Stimulated activated CD4-positive, alpha-beta T cell treated with anti-CD3 and anti-CD28 coated beads, Interleukin-2, amount 100 ng/mL, for 24 hours (primary cell): ENCODE results near the gene APOBEC3C.
A peak's percentile ranks its signal among the peaks of the same experiment; 100 is the strongest.
"Not testable (repeated sequence)": the region's sequence is repeated elsewhere in the genome, so short reads cannot be mapped to it uniquely, and the experiment has no call there.

Experiments used
- DNase-seq, 2 donors: peaks; one replicate each; pipeline ENCODE4 v3.0.0-alpha.2; 2020

APOBEC3C gene

GRCh38 chr22:38984224-38984623 lies 29.8 kb upstream of the APOBEC3C start:
- no peak for DNase-seq

- DNase-seq, result peak; percentile 69 to 81
Observed at GRCh38 chr22:38984784-38985757, 29.0 kb upstream of the APOBEC3C start.

- no peak for DNase-seq
Observed at GRCh38 chr22:38986629-38987028, 27.4 kb upstream of the APOBEC3C start.

GRCh38 chr22:38987171-38987895 lies 26.7 kb upstream of the APOBEC3C start:
- no peak for DNase-seq

- DNase-seq, result no peak
Observed at GRCh38 chr22:38989466-38989865, 24.6 kb upstream of the APOBEC3C start.

- DNase-seq, result not testable (repeated sequence)
Observed at GRCh38 chr22:38992871-38993371, 21.1 kb upstream of the APOBEC3C start.

- no peak for DNase-seq
Observed at GRCh38 chr22:38996105-38996504, 18.0 kb upstream of the APOBEC3C start.

GRCh38 chr22:38997518-38997917 lies 16.5 kb upstream of the APOBEC3C start:
- no peak for DNase-seq

- DNase-seq, result peak; percentile 75 to 77
Observed at GRCh38 chr22:39003165-39003638, 10.9 kb upstream of the APOBEC3C start.

GRCh38 chr22:39007177-39007576 lies 6.9 kb upstream of the APOBEC3C start:
- DNase-seq, result no peak

GRCh38 chr22:39008271-39008850 lies 5.7 kb upstream of the APOBEC3C start:
- not testable (repeated sequence) for DNase-seq

GRCh38 chr22:39010946-39011345 lies 3.1 kb upstream of the APOBEC3C start:
- no peak for DNase-seq

- DNase-seq, result no peak
Observed at GRCh38 chr22:39012533-39013511, 1.2 kb upstream of the APOBEC3C start.

GRCh38 chr22:39013561-39013941 lies 506 bp upstream of the APOBEC3C start:
- DNase-seq, result not testable (repeated sequence)

- DNase-seq, result not testable (repeated sequence)
Observed at GRCh38 chr22:39014723-39015121, 665 bp downstream of the APOBEC3C start.

- no peak for DNase-seq
Observed at GRCh38 chr22:39016592-39016991, 2.5 kb downstream of the APOBEC3C start.

- DNase-seq, result no peak
Observed at GRCh38 chr22:39017596-39018365, 3.7 kb downstream of the APOBEC3C start.

- not testable (repeated sequence) for DNase-seq
Observed at GRCh38 chr22:39020021-39020651, 6.1 kb downstream of the APOBEC3C start.

GRCh38 chr22:39021552-39022250 lies 7.6 kb downstream of the APOBEC3C start:
- DNase-seq, result no peak
